ENCODE results near the gene GANAB.
A peak's percentile ranks its signal among the peaks of the same experiment; 100 is the strongest.

GANAB gene

DNA sequence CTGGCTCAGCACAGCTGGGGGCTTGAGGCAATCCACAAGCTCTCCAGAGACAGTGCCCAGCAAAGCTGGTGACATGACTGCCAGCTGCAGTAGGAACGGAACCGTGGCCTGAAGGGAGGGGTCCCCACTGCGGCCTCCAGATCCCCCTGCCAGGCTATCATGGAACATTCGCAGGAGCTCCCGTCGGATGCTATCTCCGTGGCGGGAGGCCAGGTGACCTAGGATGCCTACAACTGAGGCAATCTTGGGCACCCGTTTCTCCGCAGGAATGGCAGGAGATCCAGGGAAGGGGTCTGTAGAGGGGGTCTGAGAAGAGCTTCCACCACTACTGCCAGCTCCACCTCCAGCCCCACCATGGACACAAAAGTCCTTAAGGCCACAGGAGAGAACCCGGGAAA is 2.6 kb upstream of the GANAB start:
- H3K4me1 ChIP-seq (ENCODE audit: control insufficient read depth, insufficient read depth, low read length), result peaks cover 37% of the 10 kb centered on the region
- peaks cover 18 to 20% of the 10 kb centered on the region in 2 donors for H3K36me3 ChIP-seq (ENCODE audit: control insufficient read depth in 2 of 2, insufficient read depth in 2 of 2, low read length in 2 of 2)
- H3K9ac ChIP-seq (ENCODE audit: low read length in 2 of 2), result no peak overlapping the region
- no peak overlapping the region for H3K27ac ChIP-seq (ENCODE audit: low read length)
- no peaks in the 10 kb centered on the region for H3K27me3 ChIP-seq (ENCODE audit: control insufficient read depth in 1 of 2, insufficient read depth in 2 of 2, low read length in 2 of 2)
- no peak overlapping the region for H3K4me3 ChIP-seq (ENCODE audit: low read length in 2 of 2)
- no peaks in the 10 kb centered on the region for H3K9me3 ChIP-seq (ENCODE audit: control insufficient read depth in 2 of 2, low read length in 2 of 2)

DNA sequence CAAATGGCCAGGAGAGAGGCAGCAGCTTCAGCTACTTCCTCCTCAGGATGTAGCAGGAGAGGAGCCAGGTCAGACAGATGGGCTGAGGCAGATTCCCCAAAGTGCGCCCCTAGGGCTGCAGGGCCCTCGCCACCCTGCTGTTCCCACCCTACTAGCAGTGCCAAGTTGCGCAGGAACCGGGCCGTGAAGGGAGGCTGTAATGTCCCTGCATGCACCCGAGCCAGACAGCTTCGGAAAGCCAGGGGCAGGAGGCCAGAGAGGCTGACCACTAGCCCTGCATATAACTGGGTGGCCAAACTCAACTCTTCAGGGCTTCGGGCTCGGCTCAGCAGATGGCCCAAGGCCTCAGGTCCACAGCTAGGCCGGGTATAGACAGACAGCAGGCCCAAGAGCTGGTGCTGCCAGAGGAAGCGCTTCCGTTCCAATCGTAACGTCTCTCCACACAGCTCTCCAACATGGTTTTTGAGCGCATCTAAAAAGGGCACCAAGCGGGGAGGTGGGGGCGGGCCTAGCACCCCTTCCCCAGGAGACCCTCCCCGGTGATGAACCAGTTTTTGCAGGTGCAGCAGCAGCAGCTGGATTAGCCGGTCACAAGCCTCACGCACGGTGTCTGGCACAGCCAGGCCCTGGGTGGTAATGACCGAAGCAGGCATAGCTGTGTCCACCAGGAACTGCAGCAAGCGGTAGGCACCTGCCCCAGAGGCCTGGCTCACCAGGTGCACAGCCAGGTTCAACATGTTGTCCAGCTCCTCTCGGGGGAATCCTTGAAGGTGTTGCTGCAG is 2.0 kb upstream of the GANAB start:
- Histone ChIP-seq H3K27ac (ENCODE audit: low read length) (no peak overlapping the region), H3K4me3 (ENCODE audit: low read length in 2 of 2) (no peak overlapping the region), H3K9me3 (ENCODE audit: control insufficient read depth in 2 of 2, low read length in 2 of 2) (no peaks in the 10 kb centered on the region), H3K27me3 (ENCODE audit: control insufficient read depth in 1 of 2, insufficient read depth in 2 of 2, low read length in 2 of 2) (no peaks in the 10 kb centered on the region), H3K4me1 (ENCODE audit: control insufficient read depth, insufficient read depth, low read length) (peaks cover 37% of the 10 kb centered on the region), H3K9ac (ENCODE audit: low read length in 2 of 2) (no peak overlapping the region), H3K36me3 (ENCODE audit: control insufficient read depth in 2 of 2, insufficient read depth in 2 of 2, low read length in 2 of 2) (peaks cover 18 to 20% of the 10 kb centered on the region in 2 donors)

GRCh38 chr11:62647609-62648005 is 1.2 kb upstream of the GANAB start:
- Histone ChIP-seq H3K4me3 (ENCODE audit: low read length in 2 of 2) (no peak overlapping the region), H3K36me3 (ENCODE audit: control insufficient read depth in 2 of 2, insufficient read depth in 2 of 2, low read length in 2 of 2) (peaks cover 18 to 20% of the 10 kb centered on the region in 2 donors), H3K27me3 (ENCODE audit: control insufficient read depth in 1 of 2, insufficient read depth in 2 of 2, low read length in 2 of 2) (no peaks in the 10 kb centered on the region), H3K27ac (ENCODE audit: low read length) (no peak overlapping the region), H3K9me3 (ENCODE audit: control insufficient read depth in 2 of 2, low read length in 2 of 2) (no peaks in the 10 kb centered on the region), H3K9ac (ENCODE audit: low read length in 2 of 2) (no peak overlapping the region), H3K4me1 (ENCODE audit: control insufficient read depth, insufficient read depth, low read length) (peaks cover 35% of the 10 kb centered on the region)

DNA sequence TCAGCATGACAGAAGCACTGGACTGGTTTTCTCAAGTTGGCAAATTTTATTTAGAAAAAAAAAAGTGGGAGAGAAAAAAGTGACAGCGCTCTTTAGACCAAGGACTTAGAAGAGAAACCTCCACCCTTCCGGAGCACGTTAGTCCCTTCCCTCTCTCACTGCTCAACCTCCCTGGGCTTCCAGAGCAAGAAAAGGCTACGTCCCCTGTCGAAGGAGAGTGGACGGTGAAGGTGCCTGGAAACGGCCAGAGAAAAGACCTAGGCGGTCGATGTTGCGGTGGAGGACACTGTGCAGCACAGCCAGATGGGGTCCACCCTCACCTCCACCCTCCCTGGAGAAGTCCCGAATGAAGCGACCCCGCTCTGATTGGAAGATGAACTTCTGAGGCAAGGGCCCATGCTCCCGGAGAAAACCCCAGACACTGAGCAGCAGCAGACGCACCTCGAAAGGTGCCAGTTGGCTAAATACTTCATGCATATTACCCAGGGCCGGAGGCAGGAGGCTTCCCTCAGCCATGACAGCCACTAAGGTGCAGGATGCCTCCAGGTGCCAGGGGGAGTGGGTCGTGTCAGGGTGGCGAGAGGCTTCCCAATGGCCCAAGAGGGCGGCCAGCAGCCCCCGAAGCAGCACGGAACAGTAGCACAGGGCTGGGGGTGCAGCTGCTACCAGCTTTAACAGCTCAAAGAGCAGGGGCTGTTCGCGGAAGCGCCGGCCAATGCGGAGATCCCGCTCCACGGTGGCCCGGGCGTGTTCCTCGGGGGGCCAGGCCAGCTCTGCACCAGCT is 604 bp upstream of the GANAB start:
- H3K27ac ChIP-seq (ENCODE audit: low read length), result peak overlapping the region; percentile 24
- no peaks in the 10 kb centered on the region for H3K9me3 ChIP-seq (ENCODE audit: control insufficient read depth in 2 of 2, low read length in 2 of 2)
- H3K36me3 ChIP-seq (ENCODE audit: control insufficient read depth in 2 of 2, insufficient read depth in 2 of 2, low read length in 2 of 2), result peaks cover 18 to 20% of the 10 kb centered on the region in 2 donors
- peaks cover 29% of the 10 kb centered on the region for H3K4me1 ChIP-seq (ENCODE audit: control insufficient read depth, insufficient read depth, low read length)
- H3K27me3 ChIP-seq (ENCODE audit: control insufficient read depth in 1 of 2, insufficient read depth in 2 of 2, low read length in 2 of 2), result no peaks in the 10 kb centered on the region
- H3K9ac ChIP-seq (ENCODE audit: low read length in 2 of 2), result peak overlapping the region; percentile 42 to 56
- peak overlapping the region; percentile 60 to 92 for H3K4me3 ChIP-seq (ENCODE audit: low read length in 2 of 2)

- peak overlapping the region; percentile 92 for H3K4me3 ChIP-seq (ENCODE audit: low read length in 2 of 2)
- peaks cover 23% of the 10 kb centered on the region for H3K4me1 ChIP-seq (ENCODE audit: control insufficient read depth, insufficient read depth, low read length)
- no peaks in the 10 kb centered on the region for H3K27me3 ChIP-seq (ENCODE audit: control insufficient read depth in 1 of 2, insufficient read depth in 2 of 2, low read length in 2 of 2)
- peak overlapping the region; percentile 95 for H3K9ac ChIP-seq (ENCODE audit: low read length in 2 of 2)
- H3K27ac ChIP-seq (ENCODE audit: low read length), result peak overlapping the region; percentile 89
- peaks cover 18 to 20% of the 10 kb centered on the region in 2 donors for H3K36me3 ChIP-seq (ENCODE audit: control insufficient read depth in 2 of 2, insufficient read depth in 2 of 2, low read length in 2 of 2)
- no peaks in the 10 kb centered on the region for H3K9me3 ChIP-seq (ENCODE audit: control insufficient read depth in 2 of 2, low read length in 2 of 2)
Measured at GRCh38 chr11:62645671-62645945, 805 bp downstream of the GANAB start.

- H3K36me3 ChIP-seq (ENCODE audit: control insufficient read depth in 2 of 2, insufficient read depth in 2 of 2, low read length in 2 of 2), result peaks cover 16% of the 10 kb centered on the region in 2 donors
- peaks cover 23% of the 10 kb centered on the region for H3K4me1 ChIP-seq (ENCODE audit: control insufficient read depth, insufficient read depth, low read length)
- H3K27me3 ChIP-seq (ENCODE audit: control insufficient read depth in 1 of 2, insufficient read depth in 2 of 2, low read length in 2 of 2), result no peaks in the 10 kb centered on the region
- H3K27ac ChIP-seq (ENCODE audit: low read length), result no peak overlapping the region
- H3K4me3 ChIP-seq (ENCODE audit: low read length in 2 of 2), result peak overlapping the region in 1 of 2 donors; percentile 15
- no peak overlapping the region for H3K9ac ChIP-seq (ENCODE audit: low read length in 2 of 2)
- no peaks in the 10 kb centered on the region for H3K9me3 ChIP-seq (ENCODE audit: control insufficient read depth in 2 of 2, low read length in 2 of 2)
Measured at GRCh38 chr11:62644220-62644619, 2.2 kb downstream of the GANAB start.

DNA sequence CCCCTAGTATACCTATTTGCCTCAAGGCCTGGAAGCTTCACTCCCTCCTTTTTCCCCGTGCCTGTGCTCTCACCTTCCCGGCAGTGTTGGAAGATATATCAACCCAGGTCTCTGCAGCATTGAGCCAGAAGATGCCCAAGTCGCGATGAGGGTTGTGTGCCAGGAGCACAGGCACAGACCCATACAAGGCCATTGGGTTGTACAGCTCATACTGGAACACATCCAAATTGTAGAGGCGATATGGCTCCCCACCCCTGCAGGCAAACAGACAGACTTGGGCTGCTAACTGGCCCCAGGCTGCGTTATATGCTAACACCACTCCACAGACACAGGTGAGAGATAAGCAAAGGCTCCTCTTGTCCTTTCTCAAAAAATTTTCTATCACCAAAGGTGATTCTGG is 13.9 kb downstream of the GANAB start:
- no peaks in the 10 kb centered on the region for H3K27me3 ChIP-seq (ENCODE audit: control insufficient read depth in 1 of 2, insufficient read depth in 2 of 2, low read length in 2 of 2)
- H3K9ac ChIP-seq (ENCODE audit: low read length in 2 of 2), result peak overlapping the region in 1 of 2 donors; percentile 13
- H3K27ac ChIP-seq (ENCODE audit: low read length), result peak overlapping the region; percentile 18
- peaks cover 71 to 73% of the 10 kb centered on the region in 2 donors for H3K36me3 ChIP-seq (ENCODE audit: control insufficient read depth in 2 of 2, insufficient read depth in 2 of 2, low read length in 2 of 2)
- peaks cover 6% of the 10 kb centered on the region for H3K4me1 ChIP-seq (ENCODE audit: control insufficient read depth, insufficient read depth, low read length)
- no peaks in the 10 kb centered on the region for H3K9me3 ChIP-seq (ENCODE audit: control insufficient read depth in 2 of 2, low read length in 2 of 2)
- H3K4me3 ChIP-seq (ENCODE audit: low read length in 2 of 2), result peak overlapping the region in 1 of 2 donors; percentile 34

- H3K36me3 ChIP-seq (ENCODE audit: control insufficient read depth in 2 of 2, insufficient read depth in 2 of 2, low read length in 2 of 2), result peaks cover 64 to 66% of the 10 kb centered on the region in 2 donors
- no peaks in the 10 kb centered on the region for H3K27me3 ChIP-seq (ENCODE audit: control insufficient read depth in 1 of 2, insufficient read depth in 2 of 2, low read length in 2 of 2)
- no peak overlapping the region for H3K27ac ChIP-seq (ENCODE audit: low read length)
- H3K4me1 ChIP-seq (ENCODE audit: control insufficient read depth, insufficient read depth, low read length), result peaks cover 4% of the 10 kb centered on the region
- no peak overlapping the region for H3K9ac ChIP-seq (ENCODE audit: low read length in 2 of 2)
- no peak overlapping the region for H3K4me3 ChIP-seq (ENCODE audit: low read length in 2 of 2)
- no peaks in the 10 kb centered on the region for H3K9me3 ChIP-seq (ENCODE audit: control insufficient read depth in 2 of 2, low read length in 2 of 2)
Measured at GRCh38 chr11:62627713-62628112, 18.7 kb downstream of the GANAB start.

GRCh38 chr11:62622476-62623089 is 23.8 kb downstream of the GANAB start:
- peaks cover 19 to 22% of the 10 kb centered on the region in 2 donors for H3K36me3 ChIP-seq (ENCODE audit: control insufficient read depth in 2 of 2, insufficient read depth in 2 of 2, low read length in 2 of 2)
- peak overlapping the region; percentile 85 for H3K27ac ChIP-seq (ENCODE audit: low read length)
- peaks cover 17% of the 10 kb centered on the region for H3K4me1 ChIP-seq (ENCODE audit: control insufficient read depth, insufficient read depth, low read length)
- H3K4me3 ChIP-seq (ENCODE audit: low read length in 2 of 2), result peak overlapping the region; percentile 68 to 88
- no peaks in the 10 kb centered on the region for H3K27me3 ChIP-seq (ENCODE audit: control insufficient read depth in 1 of 2, insufficient read depth in 2 of 2, low read length in 2 of 2)
- no peaks in the 10 kb centered on the region for H3K9me3 ChIP-seq (ENCODE audit: control insufficient read depth in 2 of 2, low read length in 2 of 2)
- H3K9ac ChIP-seq (ENCODE audit: low read length in 2 of 2), result peak overlapping the region in 1 of 2 donors; percentile 66

DNA sequence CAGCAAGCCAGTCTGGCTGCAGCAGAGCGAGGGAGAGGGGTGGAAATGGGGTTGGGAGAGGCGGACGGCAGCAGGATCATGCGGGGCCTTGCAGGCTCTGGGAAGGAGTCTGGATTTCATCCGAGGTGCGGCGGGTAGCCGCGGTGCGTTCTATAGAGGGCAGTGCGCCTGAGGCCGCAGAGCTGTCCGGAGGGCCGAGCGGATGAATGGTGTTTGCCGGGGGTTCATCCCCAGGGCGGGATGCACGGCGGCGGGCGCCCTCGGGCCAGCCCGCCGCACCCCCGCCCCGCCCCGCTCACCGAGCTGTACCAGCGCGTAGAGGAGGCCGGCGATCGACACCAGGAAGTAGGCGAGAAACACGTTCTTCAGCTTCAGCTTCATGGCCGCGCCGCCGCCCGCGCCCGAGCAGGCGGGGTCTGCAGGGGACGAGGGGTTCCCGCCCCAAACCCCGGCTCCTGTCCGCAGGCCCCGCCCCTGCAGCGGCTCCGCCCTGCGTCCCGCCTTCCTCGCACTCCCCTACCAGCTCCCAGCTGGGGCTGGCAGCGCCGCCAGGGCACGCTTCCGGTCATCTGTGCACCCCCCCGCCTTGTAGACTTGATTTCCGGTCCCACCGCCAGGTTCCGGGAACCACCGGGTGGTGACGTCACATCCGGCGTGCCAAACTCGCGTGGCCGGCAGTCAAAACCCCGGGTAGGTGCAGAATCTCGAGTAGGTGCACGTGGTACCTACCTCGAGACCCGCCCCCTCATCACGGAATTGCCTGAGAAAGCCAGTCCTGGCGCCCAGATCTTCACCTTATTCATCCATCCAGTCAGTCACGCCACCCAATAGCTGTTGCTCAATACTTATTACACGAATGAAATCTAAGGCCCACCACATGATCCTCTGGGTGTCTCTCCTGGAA is 24.6 kb downstream of the GANAB start, which contains the start of gene B3GAT3:
B3GAT3 (minus strand) TSS at position 420 of the 904 bp plus-strand sequence; CDS start at position 381, 39 bp downstream.
- H3K27me3 ChIP-seq (ENCODE audit: control insufficient read depth in 1 of 2, insufficient read depth in 2 of 2, low read length in 2 of 2), result no peaks in the 10 kb centered on the region
- H3K9me3 ChIP-seq (ENCODE audit: control insufficient read depth in 2 of 2, low read length in 2 of 2), result no peaks in the 10 kb centered on the region
- peaks cover 17 to 19% of the 10 kb centered on the region in 2 donors for H3K36me3 ChIP-seq (ENCODE audit: control insufficient read depth in 2 of 2, insufficient read depth in 2 of 2, low read length in 2 of 2)
- peak within 1 kb of the TSS; percentile 85 for H3K27ac ChIP-seq (ENCODE audit: low read length)
- H3K9ac ChIP-seq (ENCODE audit: low read length in 2 of 2), result peak within 1 kb of the TSS; percentile 66 to 84
- H3K4me1 ChIP-seq (ENCODE audit: control insufficient read depth, insufficient read depth, low read length), result peaks cover 17% of the 10 kb centered on the region
- H3K4me3 ChIP-seq (ENCODE audit: low read length in 2 of 2), result peak within 1 kb of the TSS; percentile 84 to 88

Measured in stomach smooth muscle (tissue), 2 donors.